ENCODE results near the gene BTBD9.

- TF ChIP-seq POLR2A (IDR thresholded peaks at IDR 0.05): no peak
- no peak for TF ChIP-seq CTCF (IDR thresholded peaks at IDR 0.05)
These were observed 501.4 kb downstream of the BTBD9 start for GRCh38 chr6:38138374-38138773.
